SK-N-SH treated with all-trans-retinoic acid at 6 μM for 48 hours (cell line): ENCODE data around the gene ANKS1A.

Source experiments
- ATAC-seq: fragments of 200-7000 bp; cut with Tn5 transposase; 3 replicates; pipeline ENCODE4 v1.9.1; 2020; ENCODE audit warnings: mild to moderate bottlenecking, moderate library complexity
- ARNTL ChIP-seq: fragments of 450-650 bp; formaldehyde crosslinking; IDR thresholded peaks from 2 replicates; pipeline ENCODE4 v1.5.0; 2020; ENCODE audit warnings: low read depth, mild to moderate bottlenecking, moderate library complexity, borderline replicate concordance
- CREB5 ChIP-seq: fragments of 250-450 bp; sonication (Bioruptor Pico); IDR thresholded peaks from 2 replicates; pipeline ENCODE4 v1.5.1; 2020; ENCODE audit warnings: low read depth, mild to moderate bottlenecking, moderate library complexity
- CSDC2 ChIP-seq: fragments of 250-450 bp; sonication (Bioruptor Pico); IDR thresholded peaks from 2 replicates; pipeline ENCODE4 v1.5.0; 2020; ENCODE audit warnings: mild to moderate bottlenecking, moderate library complexity
- CSRNP3 ChIP-seq: fragments of 250-450 bp; sonication (Bioruptor Pico); IDR thresholded peaks from 2 replicates; pipeline ENCODE4 v1.5.1; 2021; ENCODE audit warnings: mild to moderate bottlenecking, moderate library complexity
- GLIS3 ChIP-seq: fragments of 250-450 bp; sonication (Bioruptor Pico); IDR thresholded peaks from 2 replicates; pipeline ENCODE4 v1.5.0; 2020; ENCODE audit warnings: mild to moderate bottlenecking, moderate library complexity
- ISL1 ChIP-seq: fragments of 250-450 bp; sonication (Bioruptor Pico); IDR thresholded peaks from 2 replicates; pipeline ENCODE4 v2.1.2; 2022; ENCODE audit warnings: mild to moderate bottlenecking, moderate library complexity
- OSR1 ChIP-seq: fragments of 250-450 bp; sonication (Bioruptor Pico); IDR thresholded peaks from 2 replicates; pipeline ENCODE4 v1.8.0; 2022; ENCODE audit warnings: moderate library complexity, mild to moderate bottlenecking, inconsistent platforms
- POU6F1 ChIP-seq: fragments of 250-450 bp; sonication (Bioruptor Pico); IDR thresholded peaks from 2 replicates; pipeline ENCODE4 v1.8.0; 2021; ENCODE audit warnings: low read depth, mild to moderate bottlenecking, moderate library complexity, borderline replicate concordance
- PPARA ChIP-seq: fragments of 250-450 bp; sonication (Bioruptor Pico); IDR thresholded peaks from 2 replicates; pipeline ENCODE4 v1.5.0; 2020; ENCODE audit warnings: mild to moderate bottlenecking, borderline replicate concordance
- RARB ChIP-seq: fragments of 250-450 bp; sonication (Bioruptor Pico); IDR thresholded peaks from 2 replicates; pipeline ENCODE4 v1.8.0; 2021; ENCODE audit warnings: mild to moderate bottlenecking, moderate library complexity
- SNAI2 ChIP-seq: fragments of 250-450 bp; sonication (Bioruptor Pico); IDR thresholded peaks from 2 replicates; pipeline ENCODE4 v1.5.0; 2020; ENCODE audit warnings: mild to moderate bottlenecking, moderate library complexity
- TOX ChIP-seq: fragments of 250-450 bp; sonication (Bioruptor Pico); IDR thresholded peaks from 2 replicates; pipeline ENCODE4 v1.8.0; 2021; ENCODE audit warnings: mild to moderate bottlenecking, moderate library complexity, borderline replicate concordance
- TSHZ2 ChIP-seq: fragments of 250-450 bp; sonication (Bioruptor Pico); IDR thresholded peaks from 2 replicates; pipeline ENCODE4 v1.5.0; 2020; ENCODE audit warnings: mild to moderate bottlenecking, moderate library complexity
- ZC3H10 ChIP-seq: fragments of 250-450 bp; sonication (Bioruptor Pico); IDR thresholded peaks from 2 replicates; pipeline ENCODE4 v1.5.1; 2021; ENCODE audit warnings: mild to moderate bottlenecking, moderate library complexity
- ZFP3 ChIP-seq: fragments of 250-450 bp; sonication (Bioruptor Pico); IDR thresholded peaks from 2 replicates; pipeline ENCODE4 v1.5.0; 2020; ENCODE audit warnings: mild to moderate bottlenecking, moderate library complexity
- ZFP30 ChIP-seq: fragments of 450-650 bp; formaldehyde crosslinking; IDR thresholded peaks from 2 replicates; pipeline ENCODE4 v1.5.0; 2022; ENCODE audit warnings: mild to moderate bottlenecking, moderate library complexity
- ZNF565 ChIP-seq: fragments of 450-650 bp; formaldehyde crosslinking; conservative IDR thresholded peaks from 2 replicates; pipeline ENCODE4 v1.5.0; 2020; ENCODE audit warnings: low read depth, mild to moderate bottlenecking, moderate library complexity
- ZNF70 ChIP-seq: fragments of 450-650 bp; formaldehyde crosslinking; IDR thresholded peaks from 2 replicates; pipeline ENCODE4 v1.5.0; 2020; ENCODE audit warnings: mild to moderate bottlenecking, moderate library complexity

The ANKS1A gene

GRCh38 chr6:35037664-35038038, 148.6 kb downstream of the ANKS1A start:
- no peak for ATAC-seq
- TF ChIP-seq ZFP30 (CRISPR knock-in tag) (no peak), CSRNP3 (CRISPR knock-in tag) (no peak), CREB5 (CRISPR knock-in tag) (no peak), PPARA (CRISPR knock-in tag) (no peak), ISL1 (CRISPR knock-in tag) (no peak), RARB (CRISPR knock-in tag) (no peak), CSDC2 (no peak), OSR1 (CRISPR knock-in tag) (no peak), TSHZ2 (CRISPR knock-in tag) (no peak)

- no peak for TF ChIP-seq OSR1 (CRISPR knock-in tag)
- TF ChIP-seq CSDC2: no peak
- TF ChIP-seq ZNF70 (CRISPR knock-in tag): no peak
- TF ChIP-seq ZC3H10 (CRISPR knock-in tag): no peak
- no peak for TF ChIP-seq CREB5 (CRISPR knock-in tag)
- TF ChIP-seq CSRNP3 (CRISPR knock-in tag): no peak
- peak; percentile 40; the same call in 1 of the 3 replicates for ATAC-seq
Observed at GRCh38 chr6:35038076-35038475, 149.0 kb downstream of the ANKS1A start.

GRCh38 chr6:35040398-35040797, 151.3 kb downstream of the ANKS1A start:
- ATAC-seq: no peak
- TF ChIP-seq CREB5 (CRISPR knock-in tag) (no peak), TSHZ2 (CRISPR knock-in tag) (no peak), CSDC2 (no peak), ARNTL (CRISPR knock-in tag) (no peak), ZNF70 (CRISPR knock-in tag) (no peak), ZC3H10 (CRISPR knock-in tag) (no peak), POU6F1 (CRISPR knock-in tag) (no peak), CSRNP3 (CRISPR knock-in tag) (no peak), SNAI2 (CRISPR knock-in tag) (no peak), OSR1 (CRISPR knock-in tag) (no peak), ZFP3 (CRISPR knock-in tag) (no peak), ZNF565 (CRISPR knock-in tag) (no peak), GLIS3 (CRISPR knock-in tag) (no peak), TOX (CRISPR knock-in tag) (no peak)
